Activated T-helper 1 cell treated with anti-CD3 and anti-CD28 coated beads, Interleukin-12 subunit alpha, Interleukin-12 subunit beta, Interleukin-2, Interleukin-4 antibody, amounts not matched to agents 30 ng/mL and 10 ng/mL and 1 ng/mL, durations not matched to agents 14 hours and 24 hours and 36 hours (primary cell): Measurements from ENCODE around the gene TRIO. TPM values are rescaled to one million over a fixed set of nuclear protein-coding genes. Genes with fewer than 3 reads are reported as not detected.

Experiments used
- DNase-seq: peaks from one replicate; pipeline ENCODE4 v3.0.0; 2021; ENCODE audit warnings: low spot score
- H3K27ac Mint-ChIP-seq: one replicate; pipeline ENCODE4 v1.8.0; 2021; ENCODE audit warnings: mild to moderate bottlenecking, mixed read lengths
- H3K27me3 Mint-ChIP-seq: one replicate; pipeline ENCODE4 v1.8.0; 2022; ENCODE audit warnings: mild to moderate bottlenecking, moderate library complexity, mixed read lengths; ENCODE audit not compliant: insufficient read depth
- H3K36me3 Mint-ChIP-seq: one replicate; pipeline ENCODE4 v1.8.0; 2021; ENCODE audit warnings: low read depth, mixed read lengths
- H3K4me1 Mint-ChIP-seq: one replicate; pipeline ENCODE4 v1.8.0; 2021; ENCODE audit warnings: low read depth, mixed read lengths
- H3K4me3 Mint-ChIP-seq: one replicate; pipeline ENCODE4 v1.8.0; 2021; ENCODE audit warnings: mild to moderate bottlenecking, moderate library complexity, mixed read lengths
- H3K9me3 Mint-ChIP-seq: one replicate; pipeline ENCODE4 v1.8.0; 2021; ENCODE audit warnings: mixed read lengths
- intact Hi-C: fragments of 100-400 bp; cut with micrococcal nuclease; formaldehyde crosslinking; loops from one replicate; pipeline ENCODE4 v1.15.1; 2024
- total RNA-seq: library from RNA; stranded (reverse); gene quantifications from 2 replicates; pipeline ENCODE4 v1.2.3, GENCODE V29; 2022

TRIO gene
- total RNA-seq, 1 donor from 2014 or later: 11.4 TPM

DNA sequence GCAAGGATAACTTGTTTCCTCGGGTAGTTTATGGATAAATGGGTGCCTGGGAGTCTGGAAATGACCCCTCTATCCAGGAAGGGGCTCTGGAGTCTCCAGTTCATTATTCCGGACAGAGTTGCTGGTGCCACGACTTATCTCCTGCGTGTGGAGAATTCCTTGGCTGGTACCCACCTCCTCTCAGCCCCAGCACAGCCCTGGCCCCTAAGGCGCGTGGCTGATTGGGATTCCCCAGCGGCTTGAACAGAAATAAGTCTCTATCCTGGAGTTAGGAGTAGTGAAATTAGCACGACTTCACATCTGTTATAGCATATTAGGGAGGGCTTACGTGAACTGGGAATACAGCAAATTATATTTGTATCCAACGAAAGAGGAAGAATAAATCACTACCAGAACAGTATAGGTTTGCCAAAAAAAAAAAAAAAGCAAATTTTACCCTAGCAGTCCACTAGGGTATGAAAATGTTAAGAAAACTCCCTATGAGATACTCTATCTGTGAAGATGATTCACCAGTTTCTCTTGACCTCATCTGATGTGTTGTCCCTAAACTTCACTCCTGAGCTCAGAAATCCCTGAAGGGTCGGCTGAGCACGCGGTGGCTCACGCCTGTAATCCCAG, 265.9 kb downstream of the TRIO start:
- intact Hi-C loops: no loop called here

DNA sequence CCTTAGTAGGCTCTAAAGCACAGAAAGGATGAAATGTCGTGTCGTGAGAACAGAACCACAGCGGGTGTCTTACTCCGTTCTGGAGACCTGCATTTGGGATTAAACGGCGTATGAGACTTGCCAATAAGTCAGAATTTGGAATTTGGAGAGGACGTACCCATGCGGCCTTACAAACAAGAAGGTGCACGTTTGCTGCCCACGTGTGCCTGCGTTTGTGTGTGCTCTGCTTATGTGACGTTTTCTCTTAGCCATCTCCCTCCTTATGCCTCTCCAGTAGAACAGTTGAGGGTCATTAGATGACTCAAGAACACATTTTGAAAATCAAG, 266.9 kb downstream of the TRIO start:
- Mint-ChIP-seq H3K27me3 (peaks cover 3% of the 10 kb centered on the region), H3K36me3 (peaks cover 3% of the 10 kb centered on the region), H3K9me3 (no peaks in the 10 kb centered on the region), H3K4me1 (peaks cover 24% of the 10 kb centered on the region), H3K4me3 (no peak overlapping the region), H3K27ac (no peak overlapping the region)
- DNase-seq: no peak
- intact Hi-C loops: no loop called here

More for the DNA sequence above, 265.9 kb downstream of the TRIO start:
- Mint-ChIP-seq H3K27ac (no peak overlapping the region), H3K27me3 (peaks cover 3% of the 10 kb centered on the region), H3K4me1 (peaks cover 14% of the 10 kb centered on the region), H3K36me3 (no peaks in the 10 kb centered on the region), H3K4me3 (no peak overlapping the region), H3K9me3 (peaks cover 3% of the 10 kb centered on the region)
- no peak for DNase-seq

DNA sequence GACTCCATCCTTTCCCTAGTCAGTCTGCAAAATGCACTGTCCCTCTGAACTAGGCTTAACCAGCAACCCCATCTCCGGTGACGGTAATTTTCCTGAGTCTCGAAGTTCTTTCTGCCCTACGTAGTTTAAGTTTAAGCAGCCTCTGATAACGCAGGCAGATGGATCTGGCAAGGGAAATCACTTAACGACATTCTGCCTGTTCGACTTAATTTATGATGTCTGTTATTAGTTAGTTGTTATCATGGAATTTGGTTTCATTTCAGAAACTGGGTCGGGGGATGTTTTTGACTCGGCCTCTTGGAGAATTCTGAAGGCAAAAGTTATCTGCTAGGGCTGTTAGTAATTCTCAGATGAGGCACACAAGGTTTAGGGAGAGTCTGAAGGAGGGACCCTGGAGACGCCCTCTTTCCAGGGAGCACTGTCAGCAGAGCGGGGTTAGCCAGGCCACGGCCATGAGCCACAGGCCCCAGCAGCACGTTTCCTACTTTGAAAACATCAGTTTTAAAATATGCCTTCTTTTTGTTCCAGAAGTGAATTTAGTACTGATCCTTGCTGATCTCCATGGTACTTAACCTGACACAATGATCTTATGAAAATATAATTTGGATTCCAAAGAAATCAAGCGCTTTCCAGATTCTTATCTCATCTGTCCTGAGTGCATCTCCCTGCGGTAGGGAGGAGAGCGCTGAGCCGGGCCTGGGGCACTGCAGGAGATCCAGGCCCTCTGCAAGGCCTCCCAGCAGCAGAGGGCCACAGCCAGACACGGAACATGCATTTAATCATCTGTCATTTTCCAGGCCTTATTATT, 267.5 kb downstream of the TRIO start:
- DNase-seq: no peak
- Mint-ChIP-seq H3K4me1 (peaks cover 29% of the 10 kb centered on the region), H3K4me3 (no peak overlapping the region), H3K27me3 (peaks cover 3% of the 10 kb centered on the region), H3K9me3 (no peaks in the 10 kb centered on the region), H3K36me3 (peaks cover 3% of the 10 kb centered on the region), H3K27ac (no peak overlapping the region)
- intact Hi-C loops: no loop called here

DNA sequence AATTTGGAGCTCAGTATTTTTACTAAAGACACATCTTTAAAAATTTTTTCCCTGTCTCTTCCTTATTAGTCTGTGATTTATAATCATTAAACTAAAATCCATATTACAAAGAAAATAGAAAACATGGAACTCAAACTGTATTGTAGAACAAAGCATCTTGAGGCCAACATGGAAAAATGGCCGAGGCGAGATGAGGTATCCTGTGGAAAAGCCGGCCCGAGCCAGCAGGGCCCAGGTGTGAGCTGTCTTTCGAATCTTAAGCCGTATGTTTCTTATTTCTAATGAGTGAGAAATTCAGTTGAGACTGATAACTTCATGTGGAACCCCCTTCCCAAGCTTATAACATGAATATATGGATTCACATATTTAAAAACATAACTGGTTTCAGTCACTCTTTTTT, 268.1 kb downstream of the TRIO start:
- no peaks in the 10 kb centered on the region for H3K9me3 Mint-ChIP-seq
- no peak for DNase-seq
- intact Hi-C loops: no loop called here
- H3K27ac Mint-ChIP-seq: no peak overlapping the region
- peaks cover 3% of the 10 kb centered on the region for H3K27me3 Mint-ChIP-seq
- H3K36me3 Mint-ChIP-seq: peaks cover 3% of the 10 kb centered on the region
- peaks cover 36% of the 10 kb centered on the region for H3K4me1 Mint-ChIP-seq
- no peak overlapping the region for H3K4me3 Mint-ChIP-seq

DNA sequence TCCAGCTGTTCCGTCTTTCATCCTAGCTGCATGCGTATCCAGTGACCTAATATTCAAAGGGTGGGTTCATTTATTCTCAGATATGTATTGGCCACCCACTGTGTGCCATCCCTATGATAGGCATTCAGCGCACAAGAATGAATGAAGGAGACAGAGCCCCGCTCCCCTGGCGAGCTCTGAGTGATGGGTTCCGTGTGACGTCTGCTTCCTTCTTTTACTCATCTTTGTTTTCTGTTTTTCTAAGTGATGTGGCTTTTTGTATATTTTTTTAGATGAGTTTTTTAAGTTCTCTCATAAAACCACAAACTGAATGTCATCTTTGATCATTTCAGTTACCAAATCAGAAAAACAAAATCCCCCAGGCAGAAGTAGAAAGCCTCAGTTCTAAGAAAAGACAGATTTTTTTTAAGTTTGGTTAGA, 270.2 kb downstream of the TRIO start:
- peak overlapping the region; percentile 90 for H3K27ac Mint-ChIP-seq
- no peak for DNase-seq
- no peaks in the 10 kb centered on the region for H3K9me3 Mint-ChIP-seq
- H3K4me3 Mint-ChIP-seq: peak overlapping the region; percentile 73
- peaks cover 7% of the 10 kb centered on the region for H3K27me3 Mint-ChIP-seq
- H3K4me1 Mint-ChIP-seq: peaks cover 47% of the 10 kb centered on the region
- intact Hi-C loops: loop anchor here (1.0 kb wide), 1 partner anchor 396 kb away; no protein-coding TSS in a partner anchor
- H3K36me3 Mint-ChIP-seq: peaks cover 3% of the 10 kb centered on the region

DNA sequence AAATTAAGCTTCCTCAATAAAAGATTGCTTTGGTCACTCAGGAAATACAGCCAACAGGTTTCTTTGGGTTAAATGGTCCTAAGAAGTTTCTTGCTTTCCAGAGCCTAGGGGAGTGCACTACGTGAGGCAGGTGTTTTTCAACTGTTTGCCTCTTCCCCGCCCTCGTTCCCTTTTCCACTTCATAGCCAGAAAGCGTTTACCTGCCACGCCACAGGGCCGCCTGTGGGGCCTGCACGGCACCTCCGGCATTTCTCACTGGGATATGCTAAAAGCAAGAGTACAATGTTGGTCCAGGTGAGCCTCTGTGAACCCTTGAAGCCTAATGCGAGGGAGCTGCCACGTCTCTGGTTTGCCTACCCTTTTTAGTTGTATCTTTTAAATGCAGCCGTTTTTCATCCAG, 270.9 kb downstream of the TRIO start:
- Mint-ChIP-seq H3K27me3 (peaks cover 7% of the 10 kb centered on the region), H3K36me3 (peaks cover 5% of the 10 kb centered on the region), H3K9me3 (no peaks in the 10 kb centered on the region), H3K4me3 (peak overlapping the region; percentile 73), H3K4me1 (peaks cover 52% of the 10 kb centered on the region), H3K27ac (peak overlapping the region; percentile 90)
- intact Hi-C loops: loop anchor here (2.0 kb wide), 1 partner anchor 169 kb away; no protein-coding TSS in a partner anchor
- DNase-seq: no peak

DNA sequence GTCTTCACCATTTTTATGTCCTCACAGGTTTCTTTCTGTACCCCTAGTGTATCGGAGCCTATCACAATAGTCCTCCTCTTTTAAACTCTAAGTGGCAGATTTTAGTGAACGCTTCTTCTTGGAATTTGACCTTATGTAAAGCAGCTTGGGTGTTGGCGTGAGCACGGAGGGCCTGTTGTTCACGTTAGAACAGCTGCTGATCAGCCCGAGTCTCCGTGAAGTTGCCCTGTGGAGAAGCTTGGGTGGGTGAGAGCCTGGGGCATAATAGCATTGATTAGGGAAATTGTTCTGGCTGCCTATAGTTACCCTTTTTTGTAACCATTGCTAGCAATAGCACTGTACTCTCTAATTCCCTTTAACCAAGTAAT, 271.5 kb downstream of the TRIO start:
- H3K9me3 Mint-ChIP-seq: no peaks in the 10 kb centered on the region
- peaks cover 7% of the 10 kb centered on the region for H3K27me3 Mint-ChIP-seq
- intact Hi-C loops: loop anchor here (1.0 to 5.0 kb wide), 7 partner anchors 10 to 458 kb away; partner anchors contain the start of genes ANKH and OTULIN
- H3K36me3 Mint-ChIP-seq: peaks cover 5% of the 10 kb centered on the region
- peaks cover 52% of the 10 kb centered on the region for H3K4me1 Mint-ChIP-seq
- H3K27ac Mint-ChIP-seq: peak overlapping the region; percentile 90
- peak overlapping the region; percentile 43 for H3K4me3 Mint-ChIP-seq
- no peak for DNase-seq

DNA sequence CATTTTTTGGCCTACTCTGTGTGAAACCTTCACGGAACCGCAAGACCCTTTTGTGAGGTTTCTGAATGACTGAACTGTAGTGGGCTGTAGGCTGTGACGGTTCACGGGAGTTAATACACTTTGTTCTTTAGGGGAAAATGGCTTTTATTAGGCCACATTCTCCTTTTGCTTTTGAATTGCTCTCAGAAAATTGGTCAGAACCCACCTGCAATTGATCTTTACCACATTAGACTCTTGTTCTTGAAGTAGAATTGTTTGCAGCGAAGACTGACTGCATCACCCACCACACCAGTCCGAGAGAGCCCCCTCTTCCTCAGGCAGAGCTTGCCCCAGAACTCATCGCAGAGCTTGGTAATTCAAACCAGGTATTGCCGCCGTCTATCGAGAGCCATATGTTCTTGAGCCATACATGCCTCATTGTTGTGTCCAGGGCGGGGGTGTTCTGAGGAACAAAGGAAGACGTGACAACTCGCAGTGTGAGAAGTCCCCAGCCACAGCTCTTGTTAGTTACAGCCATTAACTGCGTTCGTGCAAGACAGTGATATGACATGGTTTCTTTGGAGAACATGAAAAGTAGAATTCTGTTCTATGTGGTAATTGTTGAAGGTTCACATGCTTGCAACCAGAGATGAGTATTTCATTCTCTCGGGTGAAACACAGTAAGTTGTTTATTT, 272.0 kb downstream of the TRIO start:
- peaks cover 52% of the 10 kb centered on the region for H3K4me1 Mint-ChIP-seq
- peaks cover 5% of the 10 kb centered on the region for H3K36me3 Mint-ChIP-seq
- peaks cover 7% of the 10 kb centered on the region for H3K27me3 Mint-ChIP-seq
- DNase-seq: no peak
- intact Hi-C loops: loop anchor here (1.0 to 5.0 kb wide), 7 partner anchors 9 to 457 kb away; partner anchors contain the start of genes ANKH and OTULIN
- H3K27ac Mint-ChIP-seq: peak overlapping the region; percentile 90
- H3K9me3 Mint-ChIP-seq: no peaks in the 10 kb centered on the region
- peak overlapping the region; percentile 43 for H3K4me3 Mint-ChIP-seq

DNA sequence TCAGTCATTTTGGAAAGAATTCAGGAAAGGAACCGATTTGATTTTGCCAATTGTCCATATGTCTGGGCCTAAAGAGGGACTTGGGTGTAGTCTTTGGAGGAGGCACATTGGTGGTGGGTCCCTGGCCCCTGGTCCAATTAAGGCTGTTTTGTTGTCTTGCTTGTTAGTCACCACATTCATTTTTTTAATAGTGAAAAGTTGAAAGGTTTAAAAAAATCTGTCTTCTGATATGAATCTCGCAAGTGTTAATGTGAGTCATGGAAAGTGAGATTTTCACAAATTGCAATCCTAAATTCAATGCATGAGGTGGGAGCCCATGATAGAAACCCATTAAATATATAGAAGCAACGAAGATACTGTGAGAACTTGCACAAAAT, 272.5 kb downstream of the TRIO start:
- peaks cover 52% of the 10 kb centered on the region for H3K4me1 Mint-ChIP-seq
- peak overlapping the region; percentile 43 for H3K4me3 Mint-ChIP-seq
- DNase-seq: no peak
- H3K27me3 Mint-ChIP-seq: peaks cover 7% of the 10 kb centered on the region
- H3K27ac Mint-ChIP-seq: peak overlapping the region; percentile 90
- peaks cover 5% of the 10 kb centered on the region for H3K36me3 Mint-ChIP-seq
- H3K9me3 Mint-ChIP-seq: no peaks in the 10 kb centered on the region
- intact Hi-C loops: loop anchor here (1.0 to 5.0 kb wide), 7 partner anchors 9 to 457 kb away; partner anchors contain the start of genes ANKH and OTULIN

DNA sequence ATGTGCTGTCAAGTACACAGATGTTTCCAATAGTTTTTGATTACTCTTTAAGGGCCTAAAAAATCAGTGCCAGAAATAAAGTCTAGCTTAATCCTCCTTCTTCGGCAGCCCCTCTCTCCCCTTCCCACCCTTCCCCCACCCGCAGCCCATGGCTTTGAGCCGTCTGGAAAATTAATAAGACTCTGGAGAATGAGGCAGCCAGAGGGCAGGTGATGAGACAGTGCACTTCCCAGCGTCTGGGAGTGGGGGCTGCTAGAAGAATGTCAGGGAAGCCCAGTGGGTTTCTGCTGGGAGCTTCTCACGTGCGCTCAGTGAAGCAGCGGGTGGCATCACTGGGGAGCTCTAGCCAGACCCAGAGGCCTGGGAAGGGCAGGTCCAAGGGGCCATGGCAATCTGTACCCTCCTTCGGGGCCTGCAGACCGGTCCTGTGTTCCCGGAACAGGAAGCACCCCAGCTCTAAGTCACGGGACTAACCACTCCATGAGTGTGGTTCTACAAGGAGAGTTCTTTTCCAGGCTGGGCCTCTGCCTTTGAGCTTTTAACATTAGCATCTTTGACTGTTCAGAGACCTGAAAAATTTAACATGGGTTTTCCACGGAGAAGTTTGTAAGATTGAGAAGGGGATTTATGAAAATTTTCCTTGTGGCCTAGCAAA, 273.6 kb downstream of the TRIO start:
- peaks cover 52% of the 10 kb centered on the region for H3K4me1 Mint-ChIP-seq

DNA sequence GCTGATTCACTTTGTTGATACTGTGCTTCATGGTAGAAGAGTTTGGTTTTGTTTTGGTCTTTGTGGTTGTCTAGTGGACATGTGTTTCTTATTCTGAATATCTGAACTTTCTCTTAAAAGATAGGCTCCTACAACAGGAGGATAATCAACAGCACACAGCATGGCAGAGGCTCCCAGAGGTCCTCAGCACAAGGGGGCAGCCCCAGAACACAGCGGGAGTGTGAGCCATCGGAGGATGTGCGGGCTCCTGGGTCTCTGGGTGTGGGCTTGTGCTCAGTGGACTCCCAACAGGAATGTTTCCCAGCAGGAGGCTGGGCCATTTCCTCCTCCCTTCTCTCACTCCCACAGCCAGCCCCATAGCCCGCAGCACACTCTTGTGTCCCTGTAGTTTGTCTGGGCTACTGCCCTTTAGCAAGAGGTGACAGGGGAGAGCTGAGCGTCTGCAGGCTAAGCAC, 274.2 kb downstream of the TRIO start:
- Mint-ChIP-seq H3K27ac (peak overlapping the region; percentile 41), H3K4me3 (no peak overlapping the region), H3K9me3 (no peaks in the 10 kb centered on the region), H3K4me1 (peaks cover 52% of the 10 kb centered on the region), H3K36me3 (peaks cover 5% of the 10 kb centered on the region), H3K27me3 (peaks cover 4% of the 10 kb centered on the region)
- no peak for DNase-seq
- intact Hi-C loops: loop anchor here (5.0 kb wide), 1 partner anchor 455 kb away; the partner anchor contains the start of gene ANKH

More for the DNA sequence above, 273.6 kb downstream of the TRIO start:
- intact Hi-C loops: loop anchor here (5.0 kb wide), 1 partner anchor 456 kb away; the partner anchor contains the start of gene ANKH
- no peak overlapping the region for H3K4me3 Mint-ChIP-seq
- DNase-seq: no peak
- peak overlapping the region; percentile 41 for H3K27ac Mint-ChIP-seq
- H3K27me3 Mint-ChIP-seq: peaks cover 4% of the 10 kb centered on the region
- H3K9me3 Mint-ChIP-seq: no peaks in the 10 kb centered on the region
- H3K36me3 Mint-ChIP-seq: peaks cover 5% of the 10 kb centered on the region
